ENCODE measurements around the gene SGSM1. TPM values are rescaled to one million over a fixed set of nuclear protein-coding genes. Genes with fewer than 3 reads are reported as not detected.

The SGSM1 gene
- total RNA-seq, 4 donors from 2014 or later: 1.2 to 2.2 (median 1.6) TPM

DNA sequence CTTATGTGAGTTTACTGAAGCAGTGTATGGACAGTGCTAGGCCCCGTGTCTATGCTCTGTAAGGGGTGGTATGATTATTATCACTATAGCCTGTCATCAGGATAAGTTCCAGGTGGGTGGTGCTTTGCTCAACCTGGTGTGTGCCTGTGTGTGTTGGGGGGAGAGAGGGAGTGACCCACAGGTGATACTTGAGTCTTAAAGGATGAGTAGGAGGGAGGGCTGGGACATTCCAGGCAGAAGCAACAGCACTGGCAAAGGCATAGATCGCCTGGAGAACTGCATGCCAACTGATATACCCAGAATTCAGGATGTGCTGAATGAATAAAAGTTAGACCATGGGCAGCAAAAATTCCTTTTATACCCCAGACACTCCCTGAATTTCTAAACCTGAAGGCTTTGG lies 151.0 kb downstream of the SGSM1 start:
- no peak overlapping the region for H3K27ac ChIP-seq (replicated peaks in 1 of 4)
- 81% methylated on average over 2 of the region's 2 CpGs for WGBS
- TF ChIP-seq EP300 (IDR thresholded peaks at IDR 0.05): no peak
- no peak for TF ChIP-seq POLR2AphosphoS5 (IDR thresholded peaks at IDR 0.05)
- TF ChIP-seq, protein P1, sequence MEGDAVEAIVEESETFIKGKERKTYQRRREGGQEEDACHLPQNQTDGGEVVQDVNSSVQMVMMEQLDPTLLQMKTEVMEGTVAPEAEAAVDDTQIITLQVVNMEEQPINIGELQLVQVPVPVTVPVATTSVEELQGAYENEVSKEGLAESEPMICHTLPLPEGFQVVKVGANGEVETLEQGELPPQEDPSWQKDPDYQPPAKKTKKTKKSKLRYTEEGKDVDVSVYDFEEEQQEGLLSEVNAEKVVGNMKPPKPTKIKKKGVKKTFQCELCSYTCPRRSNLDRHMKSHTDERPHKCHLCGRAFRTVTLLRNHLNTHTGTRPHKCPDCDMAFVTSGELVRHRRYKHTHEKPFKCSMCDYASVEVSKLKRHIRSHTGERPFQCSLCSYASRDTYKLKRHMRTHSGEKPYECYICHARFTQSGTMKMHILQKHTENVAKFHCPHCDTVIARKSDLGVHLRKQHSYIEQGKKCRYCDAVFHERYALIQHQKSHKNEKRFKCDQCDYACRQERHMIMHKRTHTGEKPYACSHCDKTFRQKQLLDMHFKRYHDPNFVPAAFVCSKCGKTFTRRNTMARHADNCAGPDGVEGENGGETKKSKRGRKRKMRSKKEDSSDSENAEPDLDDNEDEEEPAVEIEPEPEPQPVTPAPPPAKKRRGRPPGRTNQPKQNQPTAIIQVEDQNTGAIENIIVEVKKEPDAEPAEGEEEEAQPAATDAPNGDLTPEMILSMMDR (IDR thresholded peaks at IDR 0.05): no peak
- no peaks in the 10 kb centered on the region for H3K27me3 ChIP-seq
- H3K4me1 ChIP-seq: peaks cover 15 to 26% (median 19%) of the 10 kb centered on the region in 4 donors
- no peak for DNase-seq (ENCODE audit: extremely low spot score)
- no peaks in the 10 kb centered on the region for H3K9me3 ChIP-seq
- no peaks in the 10 kb centered on the region for H3K36me3 ChIP-seq
- no peak overlapping the region for H3K4me3 ChIP-seq
- intact Hi-C loops (cut with DNase I): no loop called here

DNA sequence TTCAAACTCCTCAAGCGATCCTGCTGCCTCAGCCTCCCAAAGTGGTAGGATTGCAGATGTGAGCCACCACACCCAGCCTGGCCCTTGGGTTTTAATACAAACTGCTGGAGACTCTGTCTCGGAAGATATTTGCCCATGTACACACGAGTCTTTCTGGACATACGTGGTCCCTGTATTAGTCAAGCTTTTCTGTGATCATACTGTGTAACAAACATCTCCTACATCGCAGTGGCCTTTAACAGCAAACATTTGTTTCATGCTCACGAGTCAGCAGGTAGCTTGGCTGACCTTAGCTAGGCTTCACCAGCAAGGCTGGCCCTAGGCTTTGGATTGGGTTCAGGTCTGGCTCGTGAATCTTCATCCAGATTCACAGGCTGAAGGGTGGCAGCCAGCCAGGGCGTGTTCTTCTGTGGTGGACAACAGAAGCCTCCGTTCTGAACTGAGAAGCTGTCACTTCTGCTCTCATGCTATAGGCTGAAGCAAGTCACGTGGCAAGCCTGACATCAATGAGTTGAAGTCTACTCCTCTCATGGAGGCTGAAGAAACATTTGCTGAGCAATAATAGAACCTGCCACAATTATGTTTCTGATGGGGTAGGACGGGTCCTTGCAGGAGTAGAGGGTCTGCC lies 155.3 kb downstream of the SGSM1 start:
- WGBS: 83% methylated on average over 7 of the region's 11 CpGs
- no peak for TF ChIP-seq POLR2AphosphoS5 (IDR thresholded peaks at IDR 0.05)
- no peak for TF ChIP-seq POLR2A (IDR thresholded peaks at IDR 0.05; ENCODE audit: low read depth)
- TF ChIP-seq, protein P1 (IDR thresholded peaks at IDR 0.05): no peak
- no peak for TF ChIP-seq EP300 (IDR thresholded peaks at IDR 0.05)
- Histone ChIP-seq H3K4me3 (no peak overlapping the region), H3K9me3 (no peaks in the 10 kb centered on the region), H3K27me3 (no peaks in the 10 kb centered on the region), H3K4me1 (peaks cover 8 to 21% (median 14%) of the 10 kb centered on the region in 4 donors), H3K36me3 (no peaks in the 10 kb centered on the region), H3K27ac (replicated peaks in 1 of 4) (no peak overlapping the region)
- intact Hi-C loops (cut with DNase I): no loop called here
- DNase-seq (ENCODE audit: extremely low spot score): no peak

DNA sequence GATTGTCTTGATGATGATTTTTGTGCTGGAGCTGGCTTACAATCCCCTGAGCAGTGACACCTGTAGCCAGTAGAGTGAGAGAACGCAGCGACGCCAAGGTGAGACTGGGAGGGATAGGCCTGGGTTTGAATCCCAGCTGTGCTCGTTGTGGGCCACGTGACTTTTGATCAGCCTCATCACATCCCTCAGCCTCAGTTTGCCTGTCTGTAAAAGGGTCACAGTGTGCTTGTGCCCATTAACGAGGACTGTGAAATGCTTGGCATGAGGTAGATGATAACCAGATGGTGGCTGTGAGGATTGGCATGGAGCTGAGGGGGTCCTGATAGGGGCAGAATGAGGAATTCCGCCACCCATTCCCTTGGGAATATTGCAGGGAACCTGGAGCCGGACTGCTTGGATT lies 156.1 kb downstream of the SGSM1 start:
- Histone ChIP-seq H3K27me3 (no peaks in the 10 kb centered on the region), H3K27ac (replicated peaks in 1 of 4) (no peak overlapping the region), H3K36me3 (no peaks in the 10 kb centered on the region), H3K9me3 (no peaks in the 10 kb centered on the region), H3K4me1 (peaks cover 11 to 29% (median 18%) of the 10 kb centered on the region in 4 donors), H3K4me3 (no peak overlapping the region)
- no peak for DNase-seq (ENCODE audit: extremely low spot score)
- TF ChIP-seq, protein P1 (IDR thresholded peaks at IDR 0.05): no peak
- no peak for TF ChIP-seq EP300 (IDR thresholded peaks at IDR 0.05)
- TF ChIP-seq POLR2AphosphoS5 (IDR thresholded peaks at IDR 0.05): no peak
- TF ChIP-seq POLR2A (IDR thresholded peaks at IDR 0.05; ENCODE audit: low read depth): no peak
- 92% methylated on average over 6 of the region's 8 CpGs for WGBS
- intact Hi-C loops (cut with DNase I): no loop called here

DNA sequence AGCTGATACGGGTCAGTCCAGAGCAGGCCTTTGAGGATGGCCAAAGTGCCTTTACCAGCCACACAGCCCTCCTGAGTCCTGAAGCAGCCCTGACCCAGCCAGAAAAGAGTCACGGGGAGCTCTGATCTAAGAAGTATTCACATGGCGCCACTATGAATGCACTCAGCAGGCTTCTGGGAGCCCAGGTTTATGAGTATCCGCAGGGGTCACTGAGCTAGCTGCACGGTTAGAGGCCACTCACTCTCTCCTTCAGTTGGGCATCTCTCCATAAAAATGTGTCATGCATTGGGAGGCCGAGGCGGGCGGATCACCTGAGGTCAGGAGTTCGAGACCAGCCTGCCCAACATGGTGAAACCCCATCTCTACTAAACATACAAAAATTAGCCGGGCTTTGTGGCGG lies 156.8 kb downstream of the SGSM1 start:
- no peak overlapping the region for H3K27ac ChIP-seq (replicated peaks in 1 of 4)
- no peak for TF ChIP-seq POLR2AphosphoS5 (IDR thresholded peaks at IDR 0.05)
- TF ChIP-seq EP300 (IDR thresholded peaks at IDR 0.05): no peak
- TF ChIP-seq POLR2A (IDR thresholded peaks at IDR 0.05; ENCODE audit: low read depth): no peak
- TF ChIP-seq, protein P1 (IDR thresholded peaks at IDR 0.05): no peak
- no peak for DNase-seq (ENCODE audit: extremely low spot score)
- no peaks in the 10 kb centered on the region for H3K9me3 ChIP-seq
- H3K27me3 ChIP-seq: no peaks in the 10 kb centered on the region
- WGBS: 83% methylated on average over 3 of the region's 11 CpGs
- intact Hi-C loops (cut with DNase I): no loop called here
- peaks cover 17 to 30% (median 19%) of the 10 kb centered on the region in 4 donors for H3K4me1 ChIP-seq
- H3K36me3 ChIP-seq: no peaks in the 10 kb centered on the region
- H3K4me3 ChIP-seq: no peak overlapping the region

DNA sequence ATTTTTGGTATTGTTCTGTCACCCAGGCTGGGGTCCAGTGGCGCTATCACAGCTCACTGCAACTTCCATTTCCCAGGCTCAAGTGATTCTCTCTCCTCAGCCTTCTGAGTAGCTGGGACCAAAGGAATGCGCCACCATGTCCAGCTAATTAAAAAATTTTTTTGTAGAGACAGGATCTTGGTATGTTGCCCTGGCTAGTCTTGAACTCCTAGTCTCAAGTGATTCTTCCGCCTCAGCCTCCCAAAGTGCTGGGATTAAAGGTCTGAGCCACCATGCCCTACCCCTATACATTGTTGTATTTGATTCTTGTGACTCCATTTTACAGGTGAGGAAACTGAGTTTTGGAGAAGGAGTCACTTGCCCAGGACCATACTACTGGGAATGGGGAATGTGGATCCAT lies 158.4 kb downstream of the SGSM1 start:
- Histone ChIP-seq H3K36me3 (no peaks in the 10 kb centered on the region), H3K9me3 (no peaks in the 10 kb centered on the region), H3K4me3 (no peak overlapping the region), H3K27me3 (no peaks in the 10 kb centered on the region), H3K27ac (replicated peaks in 1 of 4) (no peak overlapping the region), H3K4me1 (peaks cover 25 to 39% (median 29%) of the 10 kb centered on the region in 4 donors)
- DNase-seq (ENCODE audit: extremely low spot score): no peak
- 90% methylated on average over 3 of the region's 3 CpGs for WGBS
- TF ChIP-seq, protein P1 (IDR thresholded peaks at IDR 0.05): no peak
- no peak for TF ChIP-seq POLR2A (IDR thresholded peaks at IDR 0.05; ENCODE audit: low read depth)
- TF ChIP-seq EP300 (IDR thresholded peaks at IDR 0.05): no peak
- no peak for TF ChIP-seq POLR2AphosphoS5 (IDR thresholded peaks at IDR 0.05)
- intact Hi-C loops (cut with DNase I): no loop called here
